Fibroblast of peridontal ligament (primary cell): ENCODE measurements around the gene ATP11A.

ENCODE experiments used
- DNase-seq: peaks from one replicate; pipeline ENCODE4 v3.0.0-alpha.2; 2010; ENCODE audit errors: extremely low read depth

ATP11A gene

GRCh38 chr13:112892426-112893206, 202.8 kb downstream of the ATP11A start:
- no peak for DNase-seq

GRCh38 chr13:112893207-112893569, 203.3 kb downstream of the ATP11A start:
- no peak for DNase-seq

DNA sequence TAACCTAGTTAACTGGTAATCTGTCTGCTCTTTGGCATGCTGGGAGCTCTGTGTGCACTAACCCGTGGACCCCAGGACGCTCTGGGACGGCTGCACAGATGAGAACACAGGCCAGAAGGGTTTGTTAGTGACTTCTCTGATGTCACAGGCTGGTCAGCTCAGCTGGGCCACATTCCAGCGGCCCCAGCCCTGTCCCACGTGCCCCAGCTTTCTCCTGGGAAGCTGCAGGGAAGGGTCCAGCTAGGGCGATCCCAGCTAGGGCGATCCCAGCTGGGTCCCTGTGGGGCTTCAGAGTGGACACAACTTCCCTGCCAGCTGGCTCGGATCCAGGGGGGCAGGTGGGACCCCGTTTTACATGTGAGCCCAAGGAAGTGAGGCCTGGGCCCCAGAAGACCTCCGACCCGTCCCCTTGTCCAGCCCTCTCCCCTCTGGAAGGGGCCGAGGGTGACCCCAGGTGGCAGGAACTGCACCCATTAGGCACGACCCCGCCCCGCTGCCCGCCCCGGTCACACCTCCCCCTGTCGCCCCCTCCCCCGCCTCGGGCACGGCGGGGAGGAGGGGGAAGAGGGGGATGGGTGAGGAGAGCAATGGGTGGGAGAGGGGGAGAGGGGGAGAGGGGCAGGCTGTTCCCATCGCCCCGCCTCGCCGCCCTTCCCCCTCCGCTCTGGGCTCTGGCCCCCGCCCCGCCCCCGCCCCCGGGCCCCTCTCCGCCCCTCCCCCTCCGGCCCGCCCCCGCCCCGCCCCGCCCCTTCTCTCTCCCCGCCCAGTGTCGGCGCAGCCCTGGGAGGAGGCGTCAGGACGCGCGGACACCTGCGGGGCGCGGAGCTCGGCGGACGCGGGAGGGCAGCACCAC, 204.0 kb downstream of the ATP11A start:
- no peak for DNase-seq

DNA sequence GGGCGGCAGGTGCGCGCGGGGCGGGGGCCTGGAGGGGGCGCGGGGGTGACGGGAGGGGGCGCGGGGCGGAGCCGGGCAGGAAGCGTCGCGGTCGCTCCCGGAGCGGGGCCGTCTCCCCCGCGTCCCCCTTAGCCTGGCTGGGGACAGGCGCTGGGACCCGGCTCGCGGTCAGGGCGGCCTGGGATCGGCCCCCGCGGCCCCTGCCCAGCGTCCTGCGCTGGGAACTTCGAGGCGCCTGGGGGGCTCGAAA, 204.5 kb downstream of the ATP11A start:
- DNase-seq: no peak

DNA sequence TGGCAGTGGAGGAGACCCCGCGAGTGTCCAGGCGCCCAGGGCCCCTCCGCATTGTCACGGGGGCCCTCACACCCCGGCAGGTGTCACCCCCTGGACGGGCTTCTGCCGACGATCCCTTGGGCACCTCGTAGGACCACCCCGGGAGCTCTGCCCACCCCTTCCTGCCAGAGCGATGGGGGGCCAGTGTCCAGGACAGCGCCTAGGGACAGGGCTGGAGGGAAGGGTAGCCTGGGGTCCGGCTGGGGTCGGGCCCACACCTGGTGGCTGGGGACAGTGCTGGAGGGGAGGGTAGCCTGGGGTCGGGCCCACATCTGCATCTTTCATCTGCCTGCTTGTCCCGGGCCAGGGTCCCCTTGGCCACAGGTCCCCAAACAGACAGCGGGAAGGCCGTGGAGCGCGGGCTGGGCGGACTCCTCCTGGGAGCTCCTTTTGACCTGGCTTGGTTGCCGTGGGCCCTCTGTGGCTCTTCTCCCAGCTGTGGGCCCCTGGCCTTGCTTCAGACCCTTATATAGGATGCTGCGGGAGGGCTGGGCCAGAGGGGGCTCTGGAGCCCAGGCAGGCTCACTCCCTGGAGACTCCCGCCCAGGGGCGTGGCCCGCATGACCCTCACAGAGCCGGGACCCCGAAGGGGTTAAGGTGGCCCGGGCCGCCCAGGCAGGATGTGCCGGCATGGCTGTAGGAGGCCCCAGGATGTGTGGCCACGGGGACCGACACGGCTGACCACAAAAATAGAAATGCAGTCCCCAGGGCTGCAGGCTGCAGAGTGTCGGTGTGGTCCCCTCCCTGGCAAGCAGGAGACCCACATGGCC, 205.0 kb downstream of the ATP11A start:
- no peak for DNase-seq

GRCh38 chr13:112895521-112896465, 206.0 kb downstream of the ATP11A start:
- DNase-seq: no peak

GRCh38 chr13:112896736-112897602, 207.1 kb downstream of the ATP11A start:
- no peak for DNase-seq

DNA sequence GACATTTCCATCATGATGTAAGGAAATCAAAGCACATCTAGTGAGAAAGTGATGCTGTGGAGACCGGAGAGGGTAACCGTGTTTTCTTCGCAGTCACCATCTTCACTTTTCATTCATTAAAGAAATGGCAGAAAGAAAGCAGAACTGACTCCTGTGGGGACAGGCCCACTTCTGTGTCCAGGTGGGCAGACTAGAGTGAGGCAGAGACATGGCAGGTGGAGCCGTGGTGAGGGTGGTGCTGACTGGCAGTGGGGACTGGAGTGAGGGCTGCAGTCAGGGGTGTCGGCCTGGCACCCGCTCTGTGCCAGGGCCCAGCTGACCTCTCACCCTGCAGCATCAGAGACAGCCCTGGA, 207.7 kb downstream of the ATP11A start:
- DNase-seq: no peak

DNA sequence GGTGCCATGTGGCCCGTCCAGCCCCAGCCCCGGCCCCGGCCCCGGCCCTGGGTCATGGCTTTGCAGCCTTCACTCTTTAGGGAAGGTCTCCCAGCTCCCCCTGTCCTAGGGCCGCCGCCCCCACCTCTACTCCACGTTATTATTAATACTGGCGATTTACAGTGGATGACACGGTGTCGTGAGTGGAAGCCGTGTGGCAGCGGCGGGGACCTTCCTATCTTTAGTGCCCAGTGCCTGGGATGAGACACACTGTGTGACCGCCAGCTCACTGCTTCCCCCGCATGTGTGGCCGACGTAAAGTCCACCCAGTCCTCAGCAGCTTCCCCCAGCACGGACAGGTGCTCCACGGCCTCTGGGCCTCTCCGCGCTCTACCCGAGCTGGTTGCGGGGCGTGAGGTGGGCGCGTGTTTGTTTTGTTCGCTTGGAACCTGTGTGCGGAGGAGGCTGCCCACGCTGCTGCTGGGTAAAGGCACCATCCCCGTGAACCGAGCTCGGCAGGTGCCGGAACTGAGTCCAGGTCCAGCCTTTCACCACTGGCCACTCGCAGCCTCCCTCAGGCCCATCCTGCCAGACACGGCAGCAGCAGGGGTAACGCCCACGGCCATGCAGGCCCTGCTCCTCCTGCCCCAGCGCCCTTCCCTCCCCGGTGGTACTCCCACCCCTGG, 208.2 kb downstream of the ATP11A start:
- DNase-seq: no peak

- no peak for DNase-seq
Observed at GRCh38 chr13:112898621-112899280, 208.9 kb downstream of the ATP11A start.

DNA sequence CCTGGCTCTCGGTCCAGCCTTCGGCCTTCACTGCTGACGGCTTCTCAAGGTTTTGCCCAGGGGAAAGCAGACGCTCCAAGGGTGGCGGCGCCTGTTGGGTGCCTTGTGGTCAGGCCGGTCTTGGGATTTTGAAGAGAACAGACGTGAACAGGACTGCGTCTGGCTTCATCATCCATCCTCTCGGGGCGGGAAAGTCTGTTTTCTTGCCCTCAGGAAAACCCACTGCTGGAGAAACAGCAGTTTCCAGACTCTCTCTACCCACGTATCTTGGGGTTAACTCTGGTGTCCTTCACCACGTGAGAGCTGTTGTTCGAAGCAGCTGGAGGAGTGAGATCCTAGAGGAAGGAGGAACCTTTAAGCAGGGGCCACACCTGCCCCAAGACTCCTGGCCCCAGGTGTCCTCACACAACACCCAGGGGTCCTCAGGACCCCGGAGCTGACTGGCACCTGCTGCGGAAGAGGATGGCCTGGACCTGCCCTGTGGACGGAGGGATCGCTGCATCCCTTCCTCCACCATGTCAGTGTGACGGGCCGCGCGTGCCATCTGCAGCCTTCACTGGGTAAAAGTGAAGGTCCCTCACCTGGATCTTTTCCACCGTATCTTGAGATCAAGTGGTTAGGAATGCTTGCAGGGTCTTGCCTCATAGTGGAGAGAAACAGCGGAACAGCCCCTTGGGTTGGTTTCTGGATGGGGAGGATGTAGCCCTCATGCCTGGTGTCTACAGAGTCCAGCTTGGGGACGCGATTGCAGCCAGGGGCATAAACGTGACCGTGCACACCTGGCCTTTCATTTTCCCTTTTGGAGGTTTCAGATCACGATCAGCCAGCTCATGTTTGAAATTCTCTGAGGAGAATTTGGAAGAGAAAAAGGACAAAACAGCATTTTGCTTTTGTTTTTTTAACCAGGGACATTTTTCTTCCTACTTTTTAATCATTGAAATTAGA, 209.7 kb downstream of the ATP11A start:
- DNase-seq: no peak

GRCh38 chr13:112900226-112900600, 210.4 kb downstream of the ATP11A start:
- DNase-seq: no peak

DNA sequence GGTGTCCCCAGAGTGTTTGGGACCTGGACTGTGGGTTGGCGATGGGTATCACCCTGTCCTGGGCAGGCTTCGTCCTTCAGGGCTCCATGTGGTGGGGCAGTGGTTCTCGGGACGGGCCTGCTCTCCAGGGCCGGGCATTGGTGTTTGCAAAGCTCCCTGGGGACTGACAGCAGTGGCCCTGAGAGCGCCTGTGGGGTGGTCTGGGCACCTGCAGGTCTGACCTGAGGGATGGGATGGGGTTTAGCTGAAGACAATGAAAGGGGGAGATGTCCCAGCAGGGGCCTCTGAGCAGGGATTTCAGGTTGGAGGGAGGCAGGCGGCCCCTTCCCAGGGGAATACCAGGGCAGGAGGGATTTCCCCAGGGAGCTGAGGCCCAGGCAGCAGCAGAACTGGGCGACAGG, 210.9 kb downstream of the ATP11A start:
- no peak for DNase-seq

GRCh38 chr13:112902101-112902651, 212.3 kb downstream of the ATP11A start:
- peak; percentile 36 for DNase-seq

- no peak for DNase-seq
Observed at GRCh38 chr13:112902669-112903068, 212.8 kb downstream of the ATP11A start.

- no peak for DNase-seq
Observed at GRCh38 chr13:112903071-112903577, 213.3 kb downstream of the ATP11A start.

- DNase-seq: no peak
Observed at GRCh38 chr13:112903606-112904195, 213.9 kb downstream of the ATP11A start.
